GM12875 (cell line): Measurements from ENCODE around the gene IL22RA1.

Experiments used
- H3K4me3 ChIP-seq: one replicate; pipeline ENCODE4 v1.5.1; 2011; ENCODE audit warnings: low read depth, low read length, control low read depth
- CTCF ChIP-seq: IDR thresholded peaks from 2 replicates; pipeline ENCODE4 v1.5.1; 2011; ENCODE audit warnings: low read depth, mild to moderate bottlenecking, control low read depth, inconsistent platforms, low read length, moderate library complexity, borderline replicate concordance; ENCODE audit not compliant: insufficient read depth

The IL22RA1 gene

DNA sequence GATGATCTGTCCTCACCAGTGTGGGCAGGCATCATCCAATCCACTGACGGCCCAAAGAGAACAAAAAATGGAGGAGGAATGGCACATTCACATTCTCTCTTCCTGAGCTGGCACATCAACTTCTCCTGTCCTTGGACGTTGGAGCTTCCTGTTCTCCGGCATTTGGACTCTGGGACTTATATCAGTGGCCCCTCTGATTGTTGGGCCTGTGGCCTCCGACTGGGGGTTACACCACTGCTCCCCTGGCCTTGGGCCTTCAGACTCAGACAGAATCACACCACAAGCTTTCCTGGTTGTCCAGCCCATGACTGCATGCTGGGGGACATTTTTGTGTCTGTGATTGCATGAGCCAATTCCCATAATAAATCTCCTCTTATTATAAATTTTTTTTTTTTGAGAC lies 24.1 kb upstream of the IL22RA1 start:
- no peak for TF ChIP-seq CTCF

GRCh38 chr1:24165500-24165899 lies 22.6 kb upstream of the IL22RA1 start:
- no peak for TF ChIP-seq CTCF

More for the DNA sequence above, 24.1 kb upstream of the IL22RA1 start:
- no peak overlapping the region for H3K4me3 ChIP-seq

DNA sequence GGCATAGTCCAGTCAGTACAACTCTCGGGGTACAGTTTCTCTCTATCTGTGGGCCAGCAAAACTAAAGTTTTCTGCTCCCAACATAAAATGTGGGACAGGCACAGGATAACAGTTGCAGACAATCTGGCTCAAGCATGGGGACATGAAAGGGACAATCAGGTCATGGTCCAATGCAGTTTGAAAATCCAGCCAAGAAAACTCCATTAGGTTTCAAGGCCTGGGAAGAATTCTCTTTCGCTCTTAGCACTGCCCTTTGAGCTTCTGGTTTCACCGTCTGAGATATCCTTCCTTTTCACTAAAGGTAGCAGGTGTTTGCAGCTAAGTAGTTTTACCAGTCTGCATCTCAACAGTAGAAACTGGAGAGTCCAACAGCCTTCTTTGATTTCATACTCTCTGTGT lies 21.1 kb upstream of the IL22RA1 start:
- no peak overlapping the region for H3K4me3 ChIP-seq
- no peak for TF ChIP-seq CTCF

More at GRCh38 chr1:24165500-24165899, 22.6 kb upstream of the IL22RA1 start:
- no peak overlapping the region for H3K4me3 ChIP-seq

- no peak overlapping the region for H3K4me3 ChIP-seq
- TF ChIP-seq CTCF: no peak
Measured at GRCh38 chr1:24162201-24162600, 19.3 kb upstream of the IL22RA1 start.

GRCh38 chr1:24161270-24161669 lies 18.3 kb upstream of the IL22RA1 start:
- no peak overlapping the region for H3K4me3 ChIP-seq
- no peak for TF ChIP-seq CTCF

- no peak for TF ChIP-seq CTCF
- no peak overlapping the region for H3K4me3 ChIP-seq
Measured at GRCh38 chr1:24159366-24159765, 16.4 kb upstream of the IL22RA1 start.

- TF ChIP-seq CTCF: 0 out of 2 replicates have a peak, but pooled peaks have one; percentile 12
- H3K4me3 ChIP-seq: no peak overlapping the region
Measured at GRCh38 chr1:24157918-24158481, 15.1 kb upstream of the IL22RA1 start.
